K562 (cell line): ENCODE results near the gene MAD1L1.

Source experiments
- MXI1 ChIP-seq: IDR thresholded peaks from 2 replicates; pipeline ENCODE4 v1.6.1; 2011; ENCODE audit warnings: low read depth, mild to moderate bottlenecking, improper control_type of control experiment, low read length
- MYC ChIP-seq, 2 experiments: fragments of 250-450 bp in 1 of 2; sonication (Bioruptor Pico) in 1 of 2; IDR thresholded peaks; 2 replicates each; pipeline versions ENCODE4 v1.5.1 to v1.6.1; 2012 to 2021; ENCODE audit warnings: low read depth in 2 of 2, borderline replicate concordance in 1 of 2, improper control_type of control experiment in 1 of 2, low read length in 1 of 2, mild to moderate bottlenecking in 1 of 2, moderate library complexity in 1 of 2
- NFE2L1 ChIP-seq: fragments of 450-650 bp; IDR thresholded peaks from 2 replicates; pipeline ENCODE4 v1.6.1; 2016; ENCODE audit warnings: missing genetic modification characterization, low read depth, mild to moderate bottlenecking, missing compliant biosample characterization, moderate library complexity, borderline replicate concordance
- TCFL5 ChIP-seq: fragments of 250-450 bp; sonication (Bioruptor Pico); conservative IDR thresholded peaks from 2 replicates; pipeline ENCODE4 v1.6.1; 2021; ENCODE audit warnings: mild to moderate bottlenecking, moderate library complexity, matching md5 sums
- TFAP4 ChIP-seq: sonication (generic); formaldehyde crosslinking; IDR thresholded peaks from 2 replicates; pipeline ENCODE4 v1.8.0; 2022; ENCODE audit warnings: missing genetic modification reagents, mild to moderate bottlenecking, moderate library complexity, borderline replicate concordance
- ZNF785 ChIP-seq: fragments of 250-450 bp; sonication (Bioruptor Pico); IDR thresholded peaks from 2 replicates; pipeline ENCODE4 v1.4.0; 2020; ENCODE audit warnings: mild to moderate bottlenecking
- TF ChIP-seq, protein P1 (sequence below): fragments of 150-350 bp; IDR thresholded peaks from 2 replicates; pipeline ENCODE4 v1.6.1; 2014; ENCODE audit warnings: low read depth, mild to moderate bottlenecking, low read length, borderline replicate concordance
- TF ChIP-seq, protein P2 (sequence below): sonication (generic); formaldehyde crosslinking; IDR thresholded peaks from 2 replicates; pipeline ENCODE4 v1.8.1; 2023; ENCODE audit warnings: missing genetic modification reagents, mild to moderate bottlenecking, borderline replicate concordance
- TF ChIP-seq, protein P3 (sequence below): sonication (generic); formaldehyde crosslinking; IDR thresholded peaks from 2 replicates; pipeline ENCODE4 v1.8.0; 2023; ENCODE audit warnings: missing genetic modification reagents, mild to moderate bottlenecking, borderline replicate concordance
- TF ChIP-seq, protein P4 (sequence below), 3 experiments: IDR thresholded peaks in 2 of 3; conservative IDR thresholded peaks in 1 of 3; 2 replicates each; pipeline ENCODE4 v1.5.1; 2011 to 2012; ENCODE audit warnings: low read length in 3 of 3, mild to moderate bottlenecking in 3 of 3, control low read depth in 2 of 3, improper control_type of control experiment in 1 of 3, inconsistent platforms in 1 of 3, low read depth in 1 of 3, mixed read lengths in 1 of 3, moderate library complexity in 1 of 3; ENCODE audit not compliant: insufficient read depth in 2 of 3
- TF ChIP-seq, protein P5 (sequence below), 3 experiments: fragments of 200-800 bp in 1 of 3; sonication (Bioruptor generic) in 1 of 3; sonication (generic) in 1 of 3; formaldehyde crosslinking in 1 of 3; IDR thresholded peaks; 2 replicates each; pipeline versions ENCODE4 v1.6.1 to v1.8.0; 2016 to 2022; ENCODE audit warnings: mild to moderate bottlenecking in 2 of 3, missing compliant biosample characterization in 2 of 3, missing genetic modification characterization in 2 of 3, missing genetic modification reagents in 1 of 3

DNA sequence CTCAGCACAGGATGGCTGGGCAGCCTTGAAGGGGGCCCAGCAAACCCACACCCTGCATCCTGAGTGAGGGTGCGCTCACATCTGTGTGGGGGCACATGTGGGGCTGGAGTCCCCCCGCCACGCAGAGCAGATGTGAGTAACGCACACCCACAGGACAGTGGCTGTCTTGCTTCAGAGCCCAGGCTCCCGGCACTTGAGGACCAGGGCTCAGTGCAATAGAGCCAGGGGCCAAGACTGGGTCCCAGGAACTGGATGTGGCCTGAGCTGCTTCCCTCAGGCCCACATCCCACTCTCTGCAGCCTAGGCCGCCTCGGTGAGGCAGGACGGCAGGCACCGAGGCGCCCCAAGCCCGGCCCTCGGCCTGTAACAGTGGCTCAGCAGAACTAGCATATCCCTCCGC, 159.9 kb downstream of the MAD1L1 start:
- TF ChIP-seq, protein P1, sequence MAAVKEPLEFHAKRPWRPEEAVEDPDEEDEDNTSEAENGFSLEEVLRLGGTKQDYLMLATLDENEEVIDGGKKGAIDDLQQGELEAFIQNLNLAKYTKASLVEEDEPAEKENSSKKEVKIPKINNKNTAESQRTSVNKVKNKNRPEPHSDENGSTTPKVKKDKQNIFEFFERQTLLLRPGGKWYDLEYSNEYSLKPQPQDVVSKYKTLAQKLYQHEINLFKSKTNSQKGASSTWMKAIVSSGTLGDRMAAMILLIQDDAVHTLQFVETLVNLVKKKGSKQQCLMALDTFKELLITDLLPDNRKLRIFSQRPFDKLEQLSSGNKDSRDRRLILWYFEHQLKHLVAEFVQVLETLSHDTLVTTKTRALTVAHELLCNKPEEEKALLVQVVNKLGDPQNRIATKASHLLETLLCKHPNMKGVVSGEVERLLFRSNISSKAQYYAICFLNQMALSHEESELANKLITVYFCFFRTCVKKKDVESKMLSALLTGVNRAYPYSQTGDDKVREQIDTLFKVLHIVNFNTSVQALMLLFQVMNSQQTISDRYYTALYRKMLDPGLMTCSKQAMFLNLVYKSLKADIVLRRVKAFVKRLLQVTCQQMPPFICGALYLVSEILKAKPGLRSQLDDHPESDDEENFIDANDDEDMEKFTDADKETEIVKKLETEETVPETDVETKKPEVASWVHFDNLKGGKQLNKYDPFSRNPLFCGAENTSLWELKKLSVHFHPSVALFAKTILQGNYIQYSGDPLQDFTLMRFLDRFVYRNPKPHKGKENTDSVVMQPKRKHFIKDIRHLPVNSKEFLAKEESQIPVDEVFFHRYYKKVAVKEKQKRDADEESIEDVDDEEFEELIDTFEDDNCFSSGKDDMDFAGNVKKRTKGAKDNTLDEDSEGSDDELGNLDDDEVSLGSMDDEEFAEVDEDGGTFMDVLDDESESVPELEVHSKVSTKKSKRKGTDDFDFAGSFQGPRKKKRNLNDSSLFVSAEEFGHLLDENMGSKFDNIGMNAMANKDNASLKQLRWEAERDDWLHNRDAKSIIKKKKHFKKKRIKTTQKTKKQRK, result no peak
- TF ChIP-seq, protein P2, sequence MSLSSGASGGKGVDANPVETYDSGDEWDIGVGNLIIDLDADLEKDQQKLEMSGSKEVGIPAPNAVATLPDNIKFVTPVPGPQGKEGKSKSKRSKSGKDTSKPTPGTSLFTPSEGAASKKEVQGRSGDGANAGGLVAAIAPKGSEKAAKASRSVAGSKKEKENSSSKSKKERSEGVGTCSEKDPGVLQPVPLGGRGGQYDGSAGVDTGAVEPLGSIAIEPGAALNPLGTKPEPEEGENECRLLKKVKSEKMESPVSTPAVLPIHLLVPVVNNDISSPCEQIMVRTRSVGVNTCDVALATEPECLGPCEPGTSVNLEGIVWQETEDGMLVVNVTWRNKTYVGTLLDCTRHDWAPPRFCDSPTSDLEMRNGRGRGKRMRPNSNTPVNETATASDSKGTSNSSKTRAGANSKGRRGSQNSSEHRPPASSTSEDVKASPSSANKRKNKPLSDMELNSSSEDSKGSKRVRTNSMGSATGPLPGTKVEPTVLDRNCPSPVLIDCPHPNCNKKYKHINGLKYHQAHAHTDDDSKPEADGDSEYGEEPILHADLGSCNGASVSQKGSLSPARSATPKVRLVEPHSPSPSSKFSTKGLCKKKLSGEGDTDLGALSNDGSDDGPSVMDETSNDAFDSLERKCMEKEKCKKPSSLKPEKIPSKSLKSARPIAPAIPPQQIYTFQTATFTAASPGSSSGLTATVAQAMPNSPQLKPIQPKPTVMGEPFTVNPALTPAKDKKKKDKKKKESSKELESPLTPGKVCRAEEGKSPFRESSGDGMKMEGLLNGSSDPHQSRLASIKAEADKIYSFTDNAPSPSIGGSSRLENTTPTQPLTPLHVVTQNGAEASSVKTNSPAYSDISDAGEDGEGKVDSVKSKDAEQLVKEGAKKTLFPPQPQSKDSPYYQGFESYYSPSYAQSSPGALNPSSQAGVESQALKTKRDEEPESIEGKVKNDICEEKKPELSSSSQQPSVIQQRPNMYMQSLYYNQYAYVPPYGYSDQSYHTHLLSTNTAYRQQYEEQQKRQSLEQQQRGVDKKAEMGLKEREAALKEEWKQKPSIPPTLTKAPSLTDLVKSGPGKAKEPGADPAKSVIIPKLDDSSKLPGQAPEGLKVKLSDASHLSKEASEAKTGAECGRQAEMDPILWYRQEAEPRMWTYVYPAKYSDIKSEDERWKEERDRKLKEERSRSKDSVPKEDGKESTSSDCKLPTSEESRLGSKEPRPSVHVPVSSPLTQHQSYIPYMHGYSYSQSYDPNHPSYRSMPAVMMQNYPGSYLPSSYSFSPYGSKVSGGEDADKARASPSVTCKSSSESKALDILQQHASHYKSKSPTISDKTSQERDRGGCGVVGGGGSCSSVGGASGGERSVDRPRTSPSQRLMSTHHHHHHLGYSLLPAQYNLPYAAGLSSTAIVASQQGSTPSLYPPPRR, result no peak
- TF ChIP-seq MYC (IDR thresholded peaks at IDR 0.05; ENCODE audit: low read depth, low read length) (no peak), MYC (CRISPR knock-in tag; IDR thresholded peaks at IDR 0.05; ENCODE audit: borderline replicate concordance, low read depth) (no peak), NFE2L1 (no peak), MXI1 (no peak), ZNF785 (no peak), TCFL5 (CRISPR knock-in tag) (no peak), TFAP4 (CRISPR knock-in tag) (no peak)
- TF ChIP-seq, protein P3, sequence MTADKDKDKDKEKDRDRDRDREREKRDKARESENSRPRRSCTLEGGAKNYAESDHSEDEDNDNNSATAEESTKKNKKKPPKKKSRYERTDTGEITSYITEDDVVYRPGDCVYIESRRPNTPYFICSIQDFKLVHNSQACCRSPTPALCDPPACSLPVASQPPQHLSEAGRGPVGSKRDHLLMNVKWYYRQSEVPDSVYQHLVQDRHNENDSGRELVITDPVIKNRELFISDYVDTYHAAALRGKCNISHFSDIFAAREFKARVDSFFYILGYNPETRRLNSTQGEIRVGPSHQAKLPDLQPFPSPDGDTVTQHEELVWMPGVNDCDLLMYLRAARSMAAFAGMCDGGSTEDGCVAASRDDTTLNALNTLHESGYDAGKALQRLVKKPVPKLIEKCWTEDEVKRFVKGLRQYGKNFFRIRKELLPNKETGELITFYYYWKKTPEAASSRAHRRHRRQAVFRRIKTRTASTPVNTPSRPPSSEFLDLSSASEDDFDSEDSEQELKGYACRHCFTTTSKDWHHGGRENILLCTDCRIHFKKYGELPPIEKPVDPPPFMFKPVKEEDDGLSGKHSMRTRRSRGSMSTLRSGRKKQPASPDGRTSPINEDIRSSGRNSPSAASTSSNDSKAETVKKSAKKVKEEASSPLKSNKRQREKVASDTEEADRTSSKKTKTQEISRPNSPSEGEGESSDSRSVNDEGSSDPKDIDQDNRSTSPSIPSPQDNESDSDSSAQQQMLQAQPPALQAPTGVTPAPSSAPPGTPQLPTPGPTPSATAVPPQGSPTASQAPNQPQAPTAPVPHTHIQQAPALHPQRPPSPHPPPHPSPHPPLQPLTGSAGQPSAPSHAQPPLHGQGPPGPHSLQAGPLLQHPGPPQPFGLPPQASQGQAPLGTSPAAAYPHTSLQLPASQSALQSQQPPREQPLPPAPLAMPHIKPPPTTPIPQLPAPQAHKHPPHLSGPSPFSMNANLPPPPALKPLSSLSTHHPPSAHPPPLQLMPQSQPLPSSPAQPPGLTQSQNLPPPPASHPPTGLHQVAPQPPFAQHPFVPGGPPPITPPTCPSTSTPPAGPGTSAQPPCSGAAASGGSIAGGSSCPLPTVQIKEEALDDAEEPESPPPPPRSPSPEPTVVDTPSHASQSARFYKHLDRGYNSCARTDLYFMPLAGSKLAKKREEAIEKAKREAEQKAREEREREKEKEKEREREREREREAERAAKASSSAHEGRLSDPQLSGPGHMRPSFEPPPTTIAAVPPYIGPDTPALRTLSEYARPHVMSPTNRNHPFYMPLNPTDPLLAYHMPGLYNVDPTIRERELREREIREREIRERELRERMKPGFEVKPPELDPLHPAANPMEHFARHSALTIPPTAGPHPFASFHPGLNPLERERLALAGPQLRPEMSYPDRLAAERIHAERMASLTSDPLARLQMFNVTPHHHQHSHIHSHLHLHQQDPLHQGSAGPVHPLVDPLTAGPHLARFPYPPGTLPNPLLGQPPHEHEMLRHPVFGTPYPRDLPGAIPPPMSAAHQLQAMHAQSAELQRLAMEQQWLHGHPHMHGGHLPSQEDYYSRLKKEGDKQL (CRISPR knock-in tag), result no peak
- TF ChIP-seq, protein P4, sequence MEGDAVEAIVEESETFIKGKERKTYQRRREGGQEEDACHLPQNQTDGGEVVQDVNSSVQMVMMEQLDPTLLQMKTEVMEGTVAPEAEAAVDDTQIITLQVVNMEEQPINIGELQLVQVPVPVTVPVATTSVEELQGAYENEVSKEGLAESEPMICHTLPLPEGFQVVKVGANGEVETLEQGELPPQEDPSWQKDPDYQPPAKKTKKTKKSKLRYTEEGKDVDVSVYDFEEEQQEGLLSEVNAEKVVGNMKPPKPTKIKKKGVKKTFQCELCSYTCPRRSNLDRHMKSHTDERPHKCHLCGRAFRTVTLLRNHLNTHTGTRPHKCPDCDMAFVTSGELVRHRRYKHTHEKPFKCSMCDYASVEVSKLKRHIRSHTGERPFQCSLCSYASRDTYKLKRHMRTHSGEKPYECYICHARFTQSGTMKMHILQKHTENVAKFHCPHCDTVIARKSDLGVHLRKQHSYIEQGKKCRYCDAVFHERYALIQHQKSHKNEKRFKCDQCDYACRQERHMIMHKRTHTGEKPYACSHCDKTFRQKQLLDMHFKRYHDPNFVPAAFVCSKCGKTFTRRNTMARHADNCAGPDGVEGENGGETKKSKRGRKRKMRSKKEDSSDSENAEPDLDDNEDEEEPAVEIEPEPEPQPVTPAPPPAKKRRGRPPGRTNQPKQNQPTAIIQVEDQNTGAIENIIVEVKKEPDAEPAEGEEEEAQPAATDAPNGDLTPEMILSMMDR (IDR thresholded peaks at IDR 0.05 in 2 of 3, conservative IDR thresholded peaks at IDR 0.05 in 1 of 3; ENCODE audit: insufficient read depth in 2 of 3, low read depth in 1 of 3, low read length in 3 of 3), result no peak
- TF ChIP-seq, protein P5, sequence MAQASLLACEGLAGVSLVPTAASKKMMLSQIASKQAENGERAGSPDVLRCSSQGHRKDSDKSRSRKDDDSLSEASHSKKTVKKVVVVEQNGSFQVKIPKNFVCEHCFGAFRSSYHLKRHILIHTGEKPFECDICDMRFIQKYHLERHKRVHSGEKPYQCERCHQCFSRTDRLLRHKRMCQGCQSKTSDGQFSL (CRISPR knock-in tag; IDR thresholded peaks at IDR 0.05), result no peak
- TF ChIP-seq, protein P5 (tag; IDR thresholded peaks at IDR 0.05), result no peak
